ENCODE data around the gene LCN1.
"Not testable (repeated sequence)": the region's sequence is repeated elsewhere in the genome, so short reads cannot be mapped to it uniquely, and the experiment has no call there.

LCN1 gene

GRCh38 chr9:135505406-135506187, 15.6 kb upstream of the LCN1 start:
- DNase-seq, result no peak

GRCh38 chr9:135506327-135507103, 14.7 kb upstream of the LCN1 start:
- no peak for DNase-seq

GRCh38 chr9:135507104-135508035, 13.9 kb upstream of the LCN1 start:
- no peak for DNase-seq

GRCh38 chr9:135508211-135508820, 12.9 kb upstream of the LCN1 start:
- no peak for DNase-seq

- no peak for DNase-seq
Observed at GRCh38 chr9:135509458-135509857, 11.8 kb upstream of the LCN1 start.

- no peak for DNase-seq
Observed at GRCh38 chr9:135512241-135512603, 9.0 kb upstream of the LCN1 start.

- DNase-seq, result no peak
Observed at GRCh38 chr9:135512904-135513303, 8.3 kb upstream of the LCN1 start.

- DNase-seq, result no peak
Observed at GRCh38 chr9:135513351-135513846, 7.8 kb upstream of the LCN1 start.

- DNase-seq, result not testable (repeated sequence)
Observed at GRCh38 chr9:135513906-135514305, 7.3 kb upstream of the LCN1 start.

- DNase-seq, result no peak
Observed at GRCh38 chr9:135514342-135515082, 6.7 kb upstream of the LCN1 start.

- DNase-seq, result no peak
Observed at GRCh38 chr9:135515083-135515951, 5.9 kb upstream of the LCN1 start.

- no peak for DNase-seq
Observed at GRCh38 chr9:135516132-135516860, 4.9 kb upstream of the LCN1 start.

- DNase-seq, result no peak
Observed at GRCh38 chr9:135517407-135517822, 3.8 kb upstream of the LCN1 start.

GRCh38 chr9:135519179-135519971, 1.9 kb upstream of the LCN1 start:
- no peak for DNase-seq

- no peak for DNase-seq
Observed at GRCh38 chr9:135521608-135522095, 412 bp downstream of the LCN1 start.

- no peak for DNase-seq
Observed at GRCh38 chr9:135522137-135522877, 1.1 kb downstream of the LCN1 start.

GRCh38 chr9:135522931-135523330, 1.7 kb downstream of the LCN1 start:
- DNase-seq, result no peak

- no peak for DNase-seq
Observed at GRCh38 chr9:135523521-135524129, 2.4 kb downstream of the LCN1 start.

Measured in NCI-H146 (cell line).